Activated CD8-positive, alpha-beta memory T cell treated with anti-CD3 and anti-CD28 coated beads, Interleukin-2, amount 10 ng/mL, durations not matched to agents 7 days and 5 days (primary cell): ENCODE results near the gene DNAL4. TPM values are rescaled to one million over a fixed set of nuclear protein-coding genes. Genes with fewer than 3 reads are reported as not detected.

ENCODE experiments used
- ATAC-seq: fragments of 150-1000 bp; cut with Tn5 transposase; one replicate; pipeline ENCODE4 v1.10.0; 2021; ENCODE audit warnings: moderate library complexity
- CTCF ChIA-PET: fragments of 350-600 bp; sonication (Branson Sonifier 250); formaldehyde crosslinking; loops from one replicate; lab custom pipeline; 2021; ENCODE audit warnings: antibody characterized with exemption; lab: Charles Lee
- DNase-seq: peaks from one replicate; pipeline ENCODE4 v3.0.0-alpha.2; 2020
- H3K27ac Mint-ChIP-seq: one replicate; pipeline ENCODE4 v1.8.0; 2021; ENCODE audit warnings: mild to moderate bottlenecking, mixed read lengths
- H3K27me3 Mint-ChIP-seq: one replicate; pipeline ENCODE4 v1.8.0; 2021; ENCODE audit warnings: mixed read lengths
- H3K36me3 Mint-ChIP-seq: one replicate; pipeline ENCODE4 v1.8.0; 2021; ENCODE audit warnings: mild to moderate bottlenecking, mixed read lengths
- H3K4me1 Mint-ChIP-seq: one replicate; pipeline ENCODE4 v1.8.0; 2021; ENCODE audit warnings: mixed read lengths
- H3K4me3 Mint-ChIP-seq: one replicate; pipeline ENCODE4 v1.8.0; 2021; ENCODE audit warnings: mild to moderate bottlenecking, moderate library complexity, mixed read lengths
- H3K9me3 Mint-ChIP-seq: one replicate; pipeline ENCODE4 v1.8.0; 2022; ENCODE audit warnings: low read depth, mixed read lengths
- total RNA-seq, 2 experiments: library from RNA; stranded (reverse); gene quantifications; one replicate each; pipeline ENCODE4 v1.2.3, GENCODE V29; 2021

DNAL4 gene
- total RNA-seq, 2 experiments from 2014 or later, result 8.2 to 8.9 TPM

- CTCF ChIA-PET, result interaction anchor here (3.5 kb wide), 1 partner anchor 15 kb away, joined by 28 read pairs; no protein-coding TSS in a partner anchor
- DNase-seq, result no peak
- Mint-ChIP-seq H3K4me1 (peaks cover 60% of the 10 kb centered on the region), H3K36me3 (peaks cover 81% of the 10 kb centered on the region), H3K9me3 (no peaks in the 10 kb centered on the region), H3K27ac (peak overlapping the region; percentile 57), H3K4me3 (no peak overlapping the region), H3K27me3 (no peaks in the 10 kb centered on the region)
- ATAC-seq, result no peak
Observed at GRCh38 chr22:38748487-38749136, 45.3 kb downstream of the DNAL4 start.

- Mint-ChIP-seq H3K4me3 (no peak overlapping the region), H3K36me3 (peaks cover 82% of the 10 kb centered on the region), H3K27ac (peak overlapping the region; percentile 8), H3K9me3 (no peaks in the 10 kb centered on the region), H3K4me1 (peaks cover 40% of the 10 kb centered on the region), H3K27me3 (no peaks in the 10 kb centered on the region)
- no peak for ATAC-seq
- DNase-seq, result no peak
- CTCF ChIA-PET, result interaction anchor here (1.4 to 3.5 kb wide), 5 partner anchors 8 to 24 kb away, joined by 3 to 28 read pairs (median 5); no protein-coding TSS in a partner anchor
Observed at GRCh38 chr22:38745676-38746460, 48.1 kb downstream of the DNAL4 start.

GRCh38 chr22:38744981-38745380 is 49.0 kb downstream of the DNAL4 start:
- H3K27ac Mint-ChIP-seq, result no peak overlapping the region
- no peaks in the 10 kb centered on the region for H3K9me3 Mint-ChIP-seq

GRCh38 chr22:38742176-38742942 is 51.6 kb downstream of the DNAL4 start:
- H3K36me3 Mint-ChIP-seq, result peaks cover 80% of the 10 kb centered on the region
- H3K9me3 Mint-ChIP-seq, result no peaks in the 10 kb centered on the region
- CTCF ChIA-PET, result interaction anchor here (0.9 to 1.9 kb wide), 4 partner anchors 9 to 37 kb away, joined by 3 to 9 read pairs (median 4); partner anchors contain the start of gene GTPBP1
- no peak for DNase-seq
- H3K4me1 Mint-ChIP-seq, result peaks cover 25% of the 10 kb centered on the region
- no peak for ATAC-seq
- no peak overlapping the region for H3K27ac Mint-ChIP-seq
- H3K27me3 Mint-ChIP-seq, result no peaks in the 10 kb centered on the region
- H3K4me3 Mint-ChIP-seq, result no peak overlapping the region

More at GRCh38 chr22:38744981-38745380, 49.0 kb downstream of the DNAL4 start:
- CTCF ChIA-PET, result no interaction called here
- ATAC-seq, result no peak
- no peak for DNase-seq
- H3K27me3 Mint-ChIP-seq, result no peaks in the 10 kb centered on the region
- peaks cover 83% of the 10 kb centered on the region for H3K36me3 Mint-ChIP-seq
- H3K4me3 Mint-ChIP-seq, result no peak overlapping the region
- peaks cover 31% of the 10 kb centered on the region for H3K4me1 Mint-ChIP-seq

GRCh38 chr22:38741576-38741975 is 52.4 kb downstream of the DNAL4 start:
- H3K27ac Mint-ChIP-seq, result peak overlapping the region; percentile 61
- H3K36me3 Mint-ChIP-seq, result peaks cover 80% of the 10 kb centered on the region
- no peak overlapping the region for H3K4me3 Mint-ChIP-seq
- peaks cover 30% of the 10 kb centered on the region for H3K4me1 Mint-ChIP-seq
- no peaks in the 10 kb centered on the region for H3K9me3 Mint-ChIP-seq
- CTCF ChIA-PET, result no interaction called here
- no peak for DNase-seq
- no peak for ATAC-seq
- H3K27me3 Mint-ChIP-seq, result no peaks in the 10 kb centered on the region

- Mint-ChIP-seq H3K27ac (peak overlapping the region; percentile 61), H3K4me1 (peaks cover 29% of the 10 kb centered on the region), H3K9me3 (no peaks in the 10 kb centered on the region), H3K27me3 (no peaks in the 10 kb centered on the region), H3K36me3 (peaks cover 77% of the 10 kb centered on the region), H3K4me3 (no peak overlapping the region)
- CTCF ChIA-PET, result no interaction called here
- no peak for DNase-seq
- ATAC-seq, result no peak
Observed at GRCh38 chr22:38741166-38741565, 52.8 kb downstream of the DNAL4 start.

GRCh38 chr22:38740754-38741153 is 53.2 kb downstream of the DNAL4 start:
- H3K36me3 Mint-ChIP-seq, result peaks cover 74% of the 10 kb centered on the region
- DNase-seq (no peak), ATAC-seq (no peak)
- H3K4me1 Mint-ChIP-seq, result peaks cover 28% of the 10 kb centered on the region
- H3K27me3 Mint-ChIP-seq, result no peaks in the 10 kb centered on the region
- no peak overlapping the region for H3K4me3 Mint-ChIP-seq
- H3K27ac Mint-ChIP-seq, result peak overlapping the region; percentile 61
- CTCF ChIA-PET, result no interaction called here
- H3K9me3 Mint-ChIP-seq, result no peaks in the 10 kb centered on the region

- ATAC-seq (no peak), DNase-seq (no peak)
- Mint-ChIP-seq H3K4me3 (no peak overlapping the region), H3K27me3 (no peaks in the 10 kb centered on the region), H3K9me3 (no peaks in the 10 kb centered on the region), H3K27ac (no peak overlapping the region), H3K36me3 (peaks cover 73% of the 10 kb centered on the region), H3K4me1 (peaks cover 27% of the 10 kb centered on the region)
- CTCF ChIA-PET, result no interaction called here
Observed at GRCh38 chr22:38740116-38740723, 53.7 kb downstream of the DNAL4 start.

- peaks cover 30% of the 10 kb centered on the region for H3K4me1 Mint-ChIP-seq
- H3K27ac Mint-ChIP-seq, result no peak overlapping the region
- CTCF ChIA-PET, result no interaction called here
- H3K4me3 Mint-ChIP-seq, result no peak overlapping the region
- no peak for DNase-seq
- no peak for ATAC-seq
- peaks cover 71% of the 10 kb centered on the region for H3K36me3 Mint-ChIP-seq
- no peaks in the 10 kb centered on the region for H3K27me3 Mint-ChIP-seq
- H3K9me3 Mint-ChIP-seq, result no peaks in the 10 kb centered on the region
Observed at GRCh38 chr22:38739300-38740055, 54.5 kb downstream of the DNAL4 start.

- Mint-ChIP-seq H3K9me3 (no peaks in the 10 kb centered on the region), H3K4me1 (peaks cover 31% of the 10 kb centered on the region), H3K27me3 (no peaks in the 10 kb centered on the region), H3K27ac (peak overlapping the region; percentile 61), H3K36me3 (peaks cover 73% of the 10 kb centered on the region), H3K4me3 (no peak overlapping the region)
- ATAC-seq (no peak), DNase-seq (no peak)
- CTCF ChIA-PET, result interaction anchor here (2.4 kb wide), 1 partner anchor 13 kb away, joined by 10 read pairs; no protein-coding TSS in a partner anchor
Observed at GRCh38 chr22:38738475-38739070, 55.4 kb downstream of the DNAL4 start.

GRCh38 chr22:38737302-38738060 is 56.5 kb downstream of the DNAL4 start:
- ATAC-seq, result no peak
- H3K4me1 Mint-ChIP-seq, result peaks cover 33% of the 10 kb centered on the region
- no peaks in the 10 kb centered on the region for H3K9me3 Mint-ChIP-seq
- H3K27ac Mint-ChIP-seq, result peak overlapping the region; percentile 72
- no peak overlapping the region for H3K4me3 Mint-ChIP-seq
- peaks cover 66% of the 10 kb centered on the region for H3K36me3 Mint-ChIP-seq
- CTCF ChIA-PET, result interaction anchor here (1.2 to 2.4 kb wide), 3 partner anchors 10 to 14 kb away, joined by 4 to 10 read pairs (median 9); no protein-coding TSS in a partner anchor
- H3K27me3 Mint-ChIP-seq, result no peaks in the 10 kb centered on the region
- DNase-seq, result no peak
